SK-N-SH (cell line): ENCODE results near the gene TMEM209. TPM values are rescaled to one million over a fixed set of nuclear protein-coding genes. Genes with fewer than 3 reads are reported as not detected.

ENCODE experiments used
- CTCF ChIA-PET: fragments of 300-600, 350-600 bp; formaldehyde crosslinking; extraction: SDS; loops from one replicate; lab custom pipeline; 2021; lab: Yijun Ruan, JAX
- POLR2A ChIA-PET: fragments of 350-600 bp; sonication (Branson Sonifier 250); formaldehyde crosslinking; extraction: SDS; loops from one replicate; lab custom pipeline; 2020; ENCODE audit warnings: antibody characterized with exemption, inconsistent platforms; lab: Yijun Ruan, JAX
- DNase-seq: peaks from one replicate; pipeline ENCODE4 v3.0.0; 2012
- H2AFZ ChIP-seq: fragments of 200-600 bp; sonication (generic); 2 replicates; pipeline ENCODE4 v1.8.1; 2016; ENCODE audit warnings: antibody characterized with exemption, mild to moderate bottlenecking, low read depth
- H3F3A ChIP-seq: fragments of 200-600 bp; sonication (generic); replicated peaks from 2 replicates; pipeline ENCODE3; 2016; ENCODE audit warnings: antibody characterized with exemption, mild to moderate bottlenecking; ENCODE audit not compliant: insufficient read depth
- H3K27ac ChIP-seq, 2 experiments: fragments of 200-500 bp in 1 of 2; fragments of 200-600 bp in 1 of 2; sonication (Bioruptor generic) in 1 of 2; sonication (generic), shearing (Covaris generic) in 1 of 2; 2 replicates each; pipeline versions ENCODE4 v1.5.1 to v1.6.1; 2014 to 2016; ENCODE audit warnings: low read depth in 2 of 2, inconsistent platforms in 1 of 2, low read length in 1 of 2, mild to moderate bottlenecking in 1 of 2, mixed read lengths in 1 of 2
- H3K27me3 ChIP-seq: fragments of 200-600 bp; sonication (generic), shearing (Covaris generic); 2 replicates; pipeline ENCODE4 v1.6.1; 2016; ENCODE audit warnings: mixed run types; ENCODE audit not compliant: insufficient read depth
- H3K36me3 ChIP-seq, 2 experiments: fragments of 200-500 bp in 1 of 2; fragments of 200-600 bp in 1 of 2; sonication (Bioruptor generic) in 1 of 2; sonication (generic) in 1 of 2; replicated peaks in 1 of 2; 2 replicates each; pipeline versions ENCODE3 to v1.5.1; 2014 to 2016; ENCODE audit warnings: low read length in 1 of 2, mild to moderate bottlenecking in 1 of 2; ENCODE audit not compliant: insufficient read depth in 2 of 2, control insufficient read depth in 1 of 2
- H3K4me1 ChIP-seq, 2 experiments: fragments of 200-500 bp in 1 of 2; fragments of 200-600 bp in 1 of 2; sonication (Bioruptor generic) in 1 of 2; sonication (generic), shearing (Covaris generic) in 1 of 2; 2 replicates each; pipeline versions ENCODE4 v1.5.1 to v1.6.1; 2014 to 2016; ENCODE audit warnings: low read depth in 1 of 2, low read length in 1 of 2, mixed run types in 1 of 2; ENCODE audit not compliant: insufficient read depth in 2 of 2, control insufficient read depth in 1 of 2
- H3K4me2 ChIP-seq: fragments of 200-600 bp; sonication (generic), shearing (Covaris generic); 2 replicates; pipeline ENCODE4 v1.6.1; 2017; ENCODE audit warnings: mixed run types
- H3K4me3 ChIP-seq, 2 experiments: fragments of 200-500 bp in 1 of 2; fragments of 200-600 bp in 1 of 2; sonication (Bioruptor generic) in 1 of 2; sonication (generic), shearing (Covaris generic) in 1 of 2; 2 replicates each; pipeline versions ENCODE4 v1.5.1 to v1.8.1; 2014 to 2016; ENCODE audit warnings: low read depth in 2 of 2, inconsistent platforms in 1 of 2, low read length in 1 of 2, mild to moderate bottlenecking in 1 of 2, mixed read lengths in 1 of 2, moderate library complexity in 1 of 2
- H3K79me2 ChIP-seq: fragments of 200-600 bp; sonication (generic); 2 replicates; pipeline ENCODE4 v1.8.1; 2017; ENCODE audit warnings: mild to moderate bottlenecking; ENCODE audit not compliant: insufficient read depth
- H3K9ac ChIP-seq: fragments of 200-600 bp; sonication (generic); 2 replicates; pipeline ENCODE4 v1.6.1; 2017; ENCODE audit warnings: mixed run types
- H3K9me2 ChIP-seq: fragments of 200-600 bp; sonication (generic); 2 replicates; pipeline ENCODE4 v1.6.1; 2017; ENCODE audit warnings: mixed run types
- H3K9me3 ChIP-seq: fragments of 200-600 bp; sonication (generic); 2 replicates; pipeline ENCODE4 v1.6.1; 2017; ENCODE audit warnings: mixed run types, mild to moderate bottlenecking, moderate library complexity
- H4K20me1 ChIP-seq: fragments of 200-600 bp; sonication (generic); 2 replicates; pipeline ENCODE4 v1.6.1; 2017; ENCODE audit warnings: mild to moderate bottlenecking, mixed run types; ENCODE audit not compliant: insufficient read depth
- CHD2 ChIP-seq: fragments of 150-350 bp; IDR thresholded peaks from 2 replicates; pipeline ENCODE4 v1.6.1; 2018; ENCODE audit warnings: low read length; ENCODE audit not compliant: partially characterized antibody
- ELF1 ChIP-seq: IDR thresholded peaks from 2 replicates; pipeline ENCODE4 v1.4.0; 2012
- FOSL2 ChIP-seq: IDR thresholded peaks from 2 replicates; pipeline ENCODE4 v1.4.0; 2012; ENCODE audit warnings: low read depth, mild to moderate bottlenecking, moderate library complexity, borderline replicate concordance
- FOXJ3 ChIP-seq: sonication (generic); formaldehyde crosslinking; IDR thresholded peaks from 2 replicates; pipeline ENCODE4 v1.5.1; 2020; ENCODE audit warnings: mild to moderate bottlenecking, missing genetic modification reagents
- FOXM1 ChIP-seq: IDR thresholded peaks from 2 replicates; pipeline ENCODE4 v1.4.0; 2012; ENCODE audit warnings: low read depth, mild to moderate bottlenecking
- GABPA ChIP-seq: IDR thresholded peaks from 2 replicates; pipeline ENCODE4 v1.4.0; 2012; ENCODE audit warnings: low read depth, mild to moderate bottlenecking
- GATA2 ChIP-seq: sonication (generic); formaldehyde crosslinking; IDR thresholded peaks from 2 replicates; pipeline ENCODE4 v1.5.0; 2020; ENCODE audit warnings: mild to moderate bottlenecking, missing genetic modification reagents
- JUND ChIP-seq: IDR thresholded peaks from 2 replicates; pipeline ENCODE4 v1.4.0; 2012
- MEF2A ChIP-seq: IDR thresholded peaks from 2 replicates; pipeline ENCODE4 v1.4.0; 2012; ENCODE audit warnings: low read depth, borderline replicate concordance
- NRF1 ChIP-seq: IDR thresholded peaks from 2 replicates; pipeline ENCODE4 v1.6.1; 2012; ENCODE audit warnings: low read depth, mild to moderate bottlenecking, low read length
- POLR2AphosphoS5 ChIP-seq: IDR thresholded peaks from 2 replicates; pipeline ENCODE4 v1.6.1; 2012; ENCODE audit warnings: low read depth, low read length
- RCOR1 ChIP-seq: fragments of 150-350 bp; IDR thresholded peaks from 2 replicates; pipeline ENCODE4 v1.6.1; 2017; ENCODE audit warnings: antibody characterized with exemption, low read length
- REST ChIP-seq: IDR thresholded peaks from 2 replicates; pipeline ENCODE4 v1.6.1; 2012; ENCODE audit warnings: mild to moderate bottlenecking, low read depth, low read length, moderate library complexity
- RFX5 ChIP-seq: IDR thresholded peaks from 2 replicates; pipeline ENCODE4 v1.6.1; 2012; ENCODE audit warnings: mild to moderate bottlenecking, improper control_type of control experiment, low read length
- RXRA ChIP-seq: IDR thresholded peaks from 2 replicates; pipeline ENCODE4 v1.4.0; 2012; ENCODE audit warnings: low read depth, mild to moderate bottlenecking, borderline replicate concordance
- SIN3A ChIP-seq: IDR thresholded peaks from 2 replicates; pipeline ENCODE4 v1.6.1; 2012; ENCODE audit warnings: low read depth, mild to moderate bottlenecking, low read length, moderate library complexity, borderline replicate concordance
- SMC3 ChIP-seq: IDR thresholded peaks from 2 replicates; pipeline ENCODE4 v1.6.1; 2012; ENCODE audit warnings: low read depth, low read length, improper control_type of control experiment
- TAF1 ChIP-seq: IDR thresholded peaks from 2 replicates; pipeline ENCODE4 v1.6.1; 2012; ENCODE audit warnings: low read depth, mild to moderate bottlenecking, low read length, moderate library complexity, borderline replicate concordance
- TCF12 ChIP-seq: IDR thresholded peaks from 2 replicates; pipeline ENCODE4 v1.4.0; 2012
- TEAD4 ChIP-seq: IDR thresholded peaks from 2 replicates; pipeline ENCODE4 v1.4.0; 2012; ENCODE audit warnings: mild to moderate bottlenecking, borderline replicate concordance; ENCODE audit not compliant: insufficient read depth
- YY1 ChIP-seq: IDR thresholded peaks from 2 replicates; pipeline ENCODE4 v1.4.0; 2012; ENCODE audit warnings: low read depth, mild to moderate bottlenecking
- WGBS: methylation state at CpG from one replicate; pipeline ENCODE4 v1.1.6; 2017; ENCODE audit warnings: low lambda C conversion rate; 5-methylcytosine and 5-hydroxymethylcytosine counted together
- polyA plus RNA-seq, 3 experiments: library from polyadenylated mRNA; depleted of rRNA; stranded (reverse); fragments of >200 nt; gene quantifications; 2 replicates each; pipeline ENCODE4 v1.2.3, GENCODE V29; 2012
- TF ChIP-seq, protein P1 (sequence below): IDR thresholded peaks from 2 replicates; pipeline ENCODE4 v1.4.0; 2012; ENCODE audit warnings: low read depth, borderline replicate concordance
- TF ChIP-seq, protein P2 (sequence below): fragments of 200-600 bp; sonication (generic); IDR thresholded peaks from 2 replicates; pipeline ENCODE4 v1.6.1; 2017; ENCODE audit warnings: antibody characterized with exemption, mild to moderate bottlenecking, moderate library complexity
- TF ChIP-seq, protein P3 (sequence below): IDR thresholded peaks from 2 replicates; pipeline ENCODE4 v1.4.0; 2012; ENCODE audit warnings: low read depth, borderline replicate concordance
- TF ChIP-seq, protein P4 (sequence below): IDR thresholded peaks from 2 replicates; pipeline ENCODE4 v1.4.0; 2012; ENCODE audit warnings: low read depth

Gene TMEM209
- 14.9 and 18.2 TPM in 2 replicates for polyA plus RNA-seq (2012; rRNA removed)
- polyA plus RNA-seq (2012; cell fraction: cytosol; rRNA removed), result 14.8 and 15.7 TPM in 2 replicates
- polyA plus RNA-seq (2012; cell fraction: nucleus; rRNA removed), result 11.4 and 14.6 TPM in 2 replicates

DNA sequence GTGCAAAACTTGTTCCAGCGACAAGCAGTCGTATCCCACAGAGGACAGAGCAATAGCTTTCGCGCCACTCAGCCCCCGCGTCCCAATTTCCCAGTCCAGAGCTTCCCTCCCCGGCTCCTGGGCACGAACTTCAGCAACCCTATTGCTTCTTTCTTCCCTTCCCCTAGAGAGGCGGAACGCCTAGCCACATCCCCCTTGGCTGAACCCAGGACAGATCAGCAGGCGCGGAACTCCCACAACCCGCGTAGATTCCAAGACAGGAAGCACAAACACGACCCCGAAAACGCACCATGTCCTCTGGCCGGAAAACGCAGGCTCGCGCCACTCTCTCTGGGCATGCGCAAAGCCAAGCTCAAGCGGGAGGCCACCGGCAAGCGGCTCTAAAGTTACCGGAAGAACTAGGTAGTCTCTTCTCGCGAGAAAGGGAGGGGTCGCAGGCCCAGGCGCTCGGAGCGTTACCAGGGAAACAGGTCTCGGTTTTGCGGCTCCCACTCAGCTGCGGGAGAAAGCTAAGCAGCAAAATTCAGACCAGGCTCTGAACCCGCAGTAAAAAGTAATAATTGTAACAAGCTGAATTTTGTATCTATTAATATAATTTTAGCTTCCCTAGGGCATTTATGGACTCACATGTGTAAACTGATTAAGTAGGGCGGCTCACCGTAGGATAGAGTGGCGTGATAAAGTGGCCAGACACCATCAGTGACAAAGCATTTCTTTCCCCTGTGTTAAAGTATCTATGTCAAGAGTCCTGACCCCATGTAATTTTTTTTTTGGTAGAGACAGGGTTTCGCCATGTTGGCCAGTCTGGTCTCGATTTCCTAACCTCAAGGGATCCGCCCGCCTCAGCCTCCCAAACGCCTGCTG is at the start of gene TMEM209:
TSS of gene TMEM209 (minus strand) at position 323 of the 864 bp plus-strand sequence. CDS start at position 292, 31 bp downstream.
- H3K36me3 ChIP-seq, result peaks cover 31 to 34% of the 10 kb centered on the region in 2 experiments
- no peaks in the 10 kb centered on the region for H3K9me2 ChIP-seq
- POLR2A ChIA-PET, result interaction anchor here (0.5 to 2.2 kb wide), 25 partner anchors 12 to 568 kb away, joined by 3 to 14 read pairs (median 3); partner anchors contain the start of genes CEP41, CPA1 and KLHDC10
- H3K4me3 ChIP-seq, result peak within 1 kb of the TSS; percentile 78 to 91
- peak within 1 kb of the TSS; percentile 97 for H2AFZ ChIP-seq
- H3F3A ChIP-seq, result peaks cover 30% of the 10 kb centered on the region
- H3K9me3 ChIP-seq, result no peaks in the 10 kb centered on the region
- peak within 1 kb of the TSS; percentile 91 to 99 for H3K27ac ChIP-seq
- 16% methylated on average over 40 of the region's 44 CpGs for WGBS
- CTCF ChIA-PET, result interaction anchor here (0.6 to 2.6 kb wide), 10 partner anchors 10 to 530 kb away, joined by 3 to 13 read pairs (median 4); no protein-coding TSS in a partner anchor
- H3K9ac ChIP-seq, result peak within 1 kb of the TSS; percentile 90
- no peaks in the 10 kb centered on the region for H3K27me3 ChIP-seq
- peaks cover 19% of the 10 kb centered on the region; the same call in 1 of the 2 replicates for H3K79me2 ChIP-seq
- H4K20me1 ChIP-seq, result no peaks in the 10 kb centered on the region
- H3K4me2 ChIP-seq, result peak within 1 kb of the TSS; percentile 81
- H3K4me1 ChIP-seq, result peaks cover 0 to 8% of the 10 kb centered on the region in 2 experiments; a peak in 2 of 4 replicates
- peak; percentile 98 for DNase-seq
- TF ChIP-seq RXRA (peak; percentile 20; the same call in 1 of the 2 replicates), FOSL2 (no peak), NRF1 (peak; percentile 97), SMC3 (no peak), YY1 (peak; percentile 66), ELF1 (peak; percentile 93), MEF2A (no peak), TEAD4 (no peak), GABPA (peak; percentile 92), CHD2 (peak; percentile 100), JUND (no peak), REST (peak; percentile 44; the same call in 1 of the 2 replicates), SIN3A (peak; percentile 98), RFX5 (no peak), POLR2AphosphoS5 (peak; percentile 98), FOXJ3 (CRISPR knock-in tag) (no peak), RCOR1 (peak; percentile 45), TCF12 (peak; percentile 23; the same call in 1 of the 2 replicates), GATA2 (no peak), TAF1 (peak; percentile 94), FOXM1 (no peak)
- TF ChIP-seq, protein P1, sequence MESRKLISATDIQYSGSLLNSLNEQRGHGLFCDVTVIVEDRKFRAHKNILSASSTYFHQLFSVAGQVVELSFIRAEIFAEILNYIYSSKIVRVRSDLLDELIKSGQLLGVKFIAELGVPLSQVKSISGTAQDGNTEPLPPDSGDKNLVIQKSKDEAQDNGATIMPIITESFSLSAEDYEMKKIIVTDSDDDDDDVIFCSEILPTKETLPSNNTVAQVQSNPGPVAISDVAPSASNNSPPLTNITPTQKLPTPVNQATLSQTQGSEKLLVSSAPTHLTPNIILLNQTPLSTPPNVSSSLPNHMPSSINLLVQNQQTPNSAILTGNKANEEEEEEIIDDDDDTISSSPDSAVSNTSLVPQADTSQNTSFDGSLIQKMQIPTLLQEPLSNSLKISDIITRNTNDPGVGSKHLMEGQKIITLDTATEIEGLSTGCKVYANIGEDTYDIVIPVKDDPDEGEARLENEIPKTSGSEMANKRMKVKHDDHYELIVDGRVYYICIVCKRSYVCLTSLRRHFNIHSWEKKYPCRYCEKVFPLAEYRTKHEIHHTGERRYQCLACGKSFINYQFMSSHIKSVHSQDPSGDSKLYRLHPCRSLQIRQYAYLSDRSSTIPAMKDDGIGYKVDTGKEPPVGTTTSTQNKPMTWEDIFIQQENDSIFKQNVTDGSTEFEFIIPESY, result peak; percentile 100
- TF ChIP-seq, protein P2, sequence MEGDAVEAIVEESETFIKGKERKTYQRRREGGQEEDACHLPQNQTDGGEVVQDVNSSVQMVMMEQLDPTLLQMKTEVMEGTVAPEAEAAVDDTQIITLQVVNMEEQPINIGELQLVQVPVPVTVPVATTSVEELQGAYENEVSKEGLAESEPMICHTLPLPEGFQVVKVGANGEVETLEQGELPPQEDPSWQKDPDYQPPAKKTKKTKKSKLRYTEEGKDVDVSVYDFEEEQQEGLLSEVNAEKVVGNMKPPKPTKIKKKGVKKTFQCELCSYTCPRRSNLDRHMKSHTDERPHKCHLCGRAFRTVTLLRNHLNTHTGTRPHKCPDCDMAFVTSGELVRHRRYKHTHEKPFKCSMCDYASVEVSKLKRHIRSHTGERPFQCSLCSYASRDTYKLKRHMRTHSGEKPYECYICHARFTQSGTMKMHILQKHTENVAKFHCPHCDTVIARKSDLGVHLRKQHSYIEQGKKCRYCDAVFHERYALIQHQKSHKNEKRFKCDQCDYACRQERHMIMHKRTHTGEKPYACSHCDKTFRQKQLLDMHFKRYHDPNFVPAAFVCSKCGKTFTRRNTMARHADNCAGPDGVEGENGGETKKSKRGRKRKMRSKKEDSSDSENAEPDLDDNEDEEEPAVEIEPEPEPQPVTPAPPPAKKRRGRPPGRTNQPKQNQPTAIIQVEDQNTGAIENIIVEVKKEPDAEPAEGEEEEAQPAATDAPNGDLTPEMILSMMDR, result no peak
- TF ChIP-seq, protein P3, sequence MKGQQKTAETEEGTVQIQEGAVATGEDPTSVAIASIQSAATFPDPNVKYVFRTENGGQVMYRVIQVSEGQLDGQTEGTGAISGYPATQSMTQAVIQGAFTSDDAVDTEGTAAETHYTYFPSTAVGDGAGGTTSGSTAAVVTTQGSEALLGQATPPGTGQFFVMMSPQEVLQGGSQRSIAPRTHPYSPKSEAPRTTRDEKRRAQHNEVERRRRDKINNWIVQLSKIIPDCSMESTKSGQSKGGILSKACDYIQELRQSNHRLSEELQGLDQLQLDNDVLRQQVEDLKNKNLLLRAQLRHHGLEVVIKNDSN, result no peak
- TF ChIP-seq, protein P4, sequence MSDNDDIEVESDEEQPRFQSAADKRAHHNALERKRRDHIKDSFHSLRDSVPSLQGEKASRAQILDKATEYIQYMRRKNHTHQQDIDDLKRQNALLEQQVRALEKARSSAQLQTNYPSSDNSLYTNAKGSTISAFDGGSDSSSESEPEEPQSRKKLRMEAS, result peak; percentile 96
